Neural progenitor cell (in vitro differentiated cells): ENCODE results near the gene NDFIP2. TPM values are rescaled to one million over a fixed set of nuclear protein-coding genes. Genes with fewer than 3 reads are reported as not detected.

ENCODE experiments used
- DNase-seq: peaks from one replicate; pipeline ENCODE4 v3.0.0-alpha.2; 2016; ENCODE audit warnings: low spot score
- H2AFZ ChIP-seq: fragments of 200-600 bp; sonication (generic); replicated peaks from 2 replicates; pipeline ENCODE4 v1.6.1; 2016; ENCODE audit warnings: antibody characterized with exemption
- H3F3A ChIP-seq: fragments of 200-600 bp; sonication (generic); 2 replicates; pipeline ENCODE4 v1.6.1; 2016; ENCODE audit warnings: antibody characterized with exemption, low read depth
- H3K27ac ChIP-seq: fragments of 200-600 bp; sonication (generic); 2 replicates; pipeline ENCODE4 v1.5.1; 2016; ENCODE audit warnings: mild to moderate bottlenecking
- H3K27me3 ChIP-seq: fragments of 200-600 bp; sonication (generic); 2 replicates; pipeline ENCODE4 v1.6.1; 2016; ENCODE audit warnings: mild to moderate bottlenecking, moderate library complexity
- H3K36me3 ChIP-seq: fragments of 200-600 bp; sonication (generic); 2 replicates; pipeline ENCODE4 v1.5.1; 2016
- H3K4me1 ChIP-seq: fragments of 200-600 bp; sonication (generic); 2 replicates; pipeline ENCODE4 v1.6.1; 2016; ENCODE audit warnings: mixed run types
- H3K4me2 ChIP-seq: fragments of 200-600 bp; sonication (generic); 2 replicates; pipeline ENCODE4 v1.6.1; 2016
- H3K4me3 ChIP-seq: fragments of 200-600 bp; sonication (generic); 2 replicates; pipeline ENCODE4 v1.5.1; 2016
- H3K79me2 ChIP-seq: fragments of 200-600 bp; sonication (generic); 2 replicates; pipeline ENCODE4 v1.6.1; 2016; ENCODE audit warnings: low read depth
- H3K9ac ChIP-seq: fragments of 200-600 bp; sonication (generic); 2 replicates; pipeline ENCODE4 v1.6.1; 2016
- H3K9me3 ChIP-seq: fragments of 200-600 bp; sonication (generic); 2 replicates; pipeline ENCODE4 v1.5.1; 2016; ENCODE audit warnings: low read depth
- H4K20me1 ChIP-seq: fragments of 200-600 bp; sonication (generic); 2 replicates; pipeline ENCODE4 v1.6.1; 2016; ENCODE audit warnings: low read depth
- H3K27ac Mint-ChIP-seq: 3 replicates; pipeline ENCODE4 v1.8.0; 2021; ENCODE audit warnings: mixed read lengths
- H3K27me3 Mint-ChIP-seq: 2 replicates; pipeline ENCODE4 v1.8.0; 2022; ENCODE audit warnings: low read depth, mild to moderate bottlenecking, inconsistent platforms, moderate library complexity, mixed read lengths; ENCODE audit not compliant: insufficient read depth
- H3K36me3 Mint-ChIP-seq: 3 replicates; pipeline ENCODE4 v1.8.0; 2021; ENCODE audit warnings: mixed read lengths
- H3K4me1 Mint-ChIP-seq: 3 replicates; pipeline ENCODE4 v1.8.0; 2021; ENCODE audit warnings: mixed read lengths
- H3K4me3 Mint-ChIP-seq: 3 replicates; pipeline ENCODE4 v1.8.0; 2021; ENCODE audit warnings: mild to moderate bottlenecking, moderate library complexity, mixed read lengths
- H3K9me3 Mint-ChIP-seq: 3 replicates; pipeline ENCODE4 v1.8.0; 2020; ENCODE audit warnings: mixed read lengths
- CTCF ChIP-seq: fragments of 200-600 bp; sonication (generic); IDR thresholded peaks from 2 replicates; pipeline ENCODE4 v1.5.1; 2017; ENCODE audit warnings: antibody characterized with exemption, mild to moderate bottlenecking
- EZH2 ChIP-seq: fragments of 200-600 bp; sonication (generic); IDR thresholded peaks from 2 replicates; pipeline ENCODE4 v1.6.1; 2017; ENCODE audit warnings: antibody characterized with exemption, mild to moderate bottlenecking, moderate library complexity
- EZH2phosphoT487 ChIP-seq: fragments of 200-600 bp; sonication (generic); IDR thresholded peaks from 2 replicates; pipeline ENCODE4 v1.6.1; 2017; ENCODE audit warnings: antibody characterized with exemption
- total RNA-seq: library from RNA; depleted of rRNA; stranded (reverse); fragments of >200 nt; gene quantifications from 2 replicates; pipeline ENCODE4 v1.2.3, GENCODE V29; 2015; ENCODE audit warnings: low replicate concordance

Gene NDFIP2
- total RNA-seq, 1 donor from 2014 or later = 25.4 TPM

- Histone ChIP-seq H3K4me3 (no peak overlapping the region), H3K9me3 (no peaks in the 10 kb centered on the region), H3K9ac (no peak overlapping the region), H3K27me3 (no peaks in the 10 kb centered on the region), H4K20me1 (no peaks in the 10 kb centered on the region), H3K27ac (no peak overlapping the region), H3K4me2 (no peak overlapping the region), H3K4me1 (no peaks in the 10 kb centered on the region), H2AFZ (no peak overlapping the region), H3K79me2 (peaks cover 62% of the 10 kb centered on the region), H3F3A (no peaks in the 10 kb centered on the region), H3K36me3 (no peaks in the 10 kb centered on the region)
- TF ChIP-seq EZH2phosphoT487 (no peak), CTCF (no peak), EZH2 (no peak)
- no peak for DNase-seq
- no peak overlapping the region for H3K27ac Mint-ChIP-seq
- no peaks in the 10 kb centered on the region for H3K9me3 Mint-ChIP-seq
- H3K4me1 Mint-ChIP-seq = no peaks in the 10 kb centered on the region
- H3K4me3 Mint-ChIP-seq = no peak overlapping the region
- no peaks in the 10 kb centered on the region for H3K27me3 Mint-ChIP-seq
- no peaks in the 10 kb centered on the region for H3K36me3 Mint-ChIP-seq
These were observed 9.9 kb downstream of the NDFIP2 start for GRCh38 chr13:79490824-79491223.

- Mint-ChIP-seq H3K36me3 (no peaks in the 10 kb centered on the region), H3K4me1 (no peaks in the 10 kb centered on the region), H3K27me3 (no peaks in the 10 kb centered on the region), H3K4me3 (no peak overlapping the region), H3K27ac (no peak overlapping the region), H3K9me3 (no peaks in the 10 kb centered on the region)
- H3K9me3 ChIP-seq = no peaks in the 10 kb centered on the region
- peaks cover 68% of the 10 kb centered on the region for H3K79me2 ChIP-seq
- no peaks in the 10 kb centered on the region for H3K27me3 ChIP-seq
- no peaks in the 10 kb centered on the region for H3K4me1 ChIP-seq
- no peak for DNase-seq
- no peak overlapping the region for H2AFZ ChIP-seq
- no peaks in the 10 kb centered on the region for H3K36me3 ChIP-seq
- no peak overlapping the region for H3K4me3 ChIP-seq
- H3K4me2 ChIP-seq = no peak overlapping the region
- TF ChIP-seq EZH2 (no peak), CTCF (no peak), EZH2phosphoT487 (no peak)
- H4K20me1 ChIP-seq = no peaks in the 10 kb centered on the region
- no peak overlapping the region for H3K9ac ChIP-seq
- H3K27ac ChIP-seq = no peak overlapping the region
- no peaks in the 10 kb centered on the region for H3F3A ChIP-seq
These were observed 10.8 kb downstream of the NDFIP2 start for GRCh38 chr13:79491715-79492114.

- H3K4me3 Mint-ChIP-seq = no peak overlapping the region
- Histone ChIP-seq H3K4me2 (no peak overlapping the region), H3K27ac (no peak overlapping the region), H3K9me3 (no peaks in the 10 kb centered on the region), H3K4me1 (no peaks in the 10 kb centered on the region), H3K36me3 (no peaks in the 10 kb centered on the region), H3K9ac (no peak overlapping the region), H3F3A (no peaks in the 10 kb centered on the region), H2AFZ (no peak overlapping the region), H3K4me3 (no peak overlapping the region), H4K20me1 (no peaks in the 10 kb centered on the region), H3K27me3 (no peaks in the 10 kb centered on the region), H3K79me2 (peaks cover 68% of the 10 kb centered on the region)
- TF ChIP-seq EZH2 = no peak
- TF ChIP-seq CTCF = no peak
- TF ChIP-seq EZH2phosphoT487 = no peak
- H3K4me1 Mint-ChIP-seq = no peaks in the 10 kb centered on the region
- no peaks in the 10 kb centered on the region for H3K27me3 Mint-ChIP-seq
- no peaks in the 10 kb centered on the region for H3K9me3 Mint-ChIP-seq
- no peaks in the 10 kb centered on the region for H3K36me3 Mint-ChIP-seq
- DNase-seq = no peak
- no peak overlapping the region for H3K27ac Mint-ChIP-seq
These were observed 11.4 kb downstream of the NDFIP2 start for GRCh38 chr13:79492313-79492798.
